Activated T-helper 1 cell treated with anti-CD3 and anti-CD28 coated beads, Interleukin-2, amount 50 U/mL, for 16 hours (primary cell): ENCODE results near the gene GUCY2D.
"Not testable (repeated sequence)": the region's sequence is repeated elsewhere in the genome, so short reads cannot be mapped to it uniquely, and the experiment has no call there.

ENCODE experiments used
- DNase-seq, 2 donors: peaks; one replicate each; pipeline ENCODE4 v3.0.0-alpha.2; 2020; ENCODE audit warnings: low read depth in 1 of 2, low spot score in 1 of 2

Gene GUCY2D

DNA sequence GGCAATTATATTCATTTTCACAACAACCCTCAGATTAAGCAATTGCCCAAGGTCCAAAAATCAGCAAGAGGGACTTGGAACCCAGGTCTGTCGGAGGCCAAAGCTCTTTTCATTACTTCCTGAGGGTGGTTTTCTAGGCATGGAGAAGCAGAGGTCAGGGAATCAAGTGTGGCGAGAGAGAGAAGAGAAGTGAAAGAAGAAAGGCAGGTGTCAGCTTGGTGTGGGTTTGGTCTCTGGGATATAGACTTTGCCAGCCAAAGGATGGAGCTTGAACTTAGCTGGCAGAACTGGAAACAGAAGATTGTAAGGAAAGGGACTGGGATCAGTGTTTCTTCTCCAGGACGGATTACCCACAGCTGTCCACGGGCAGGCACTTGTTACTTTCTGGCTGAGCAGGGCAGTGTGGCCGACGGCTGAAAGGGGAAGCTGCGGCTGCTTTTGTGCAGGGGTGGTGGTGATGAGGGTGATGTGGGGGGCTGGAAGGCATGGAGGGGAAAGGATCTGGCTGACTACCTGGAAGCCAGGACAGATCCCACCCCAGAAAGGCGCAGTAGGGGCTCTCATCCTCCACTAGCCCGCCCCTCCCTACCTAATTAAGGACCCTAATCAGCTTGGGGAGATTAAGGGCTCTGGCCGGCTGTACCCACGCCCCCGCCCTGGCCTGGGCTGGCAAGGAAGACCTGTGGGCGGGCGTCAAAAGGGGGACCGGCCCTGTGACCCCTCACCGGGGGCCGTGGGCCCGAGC is at the start of gene GUCY2D:
TSS of gene GUCY2D (plus strand) at position 640 of the 745 bp plus-strand sequence. CDS start 433 bp downstream, outside the sequence.
- DNase-seq = no peak

DNA sequence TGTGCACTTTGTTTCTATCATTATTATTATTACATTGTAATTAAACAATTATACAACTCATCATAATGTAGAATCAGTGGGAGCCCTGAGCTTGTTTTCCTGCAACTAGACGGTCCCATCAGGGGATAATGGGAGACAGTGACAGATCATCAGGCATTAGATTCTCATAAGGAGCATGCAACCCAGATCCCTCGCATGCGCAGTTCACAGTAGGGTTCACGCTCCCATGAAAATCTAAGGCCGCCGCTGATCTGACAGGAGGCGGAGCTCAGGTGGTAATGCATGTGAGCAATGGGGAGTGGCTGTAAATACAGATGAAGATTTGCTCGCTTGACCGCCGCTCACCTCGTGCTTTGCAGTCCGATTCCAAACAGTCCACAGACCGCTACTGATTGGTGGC is 49.1 kb upstream of the GUCY2D start:
- DNase-seq = not testable (repeated sequence)

DNA sequence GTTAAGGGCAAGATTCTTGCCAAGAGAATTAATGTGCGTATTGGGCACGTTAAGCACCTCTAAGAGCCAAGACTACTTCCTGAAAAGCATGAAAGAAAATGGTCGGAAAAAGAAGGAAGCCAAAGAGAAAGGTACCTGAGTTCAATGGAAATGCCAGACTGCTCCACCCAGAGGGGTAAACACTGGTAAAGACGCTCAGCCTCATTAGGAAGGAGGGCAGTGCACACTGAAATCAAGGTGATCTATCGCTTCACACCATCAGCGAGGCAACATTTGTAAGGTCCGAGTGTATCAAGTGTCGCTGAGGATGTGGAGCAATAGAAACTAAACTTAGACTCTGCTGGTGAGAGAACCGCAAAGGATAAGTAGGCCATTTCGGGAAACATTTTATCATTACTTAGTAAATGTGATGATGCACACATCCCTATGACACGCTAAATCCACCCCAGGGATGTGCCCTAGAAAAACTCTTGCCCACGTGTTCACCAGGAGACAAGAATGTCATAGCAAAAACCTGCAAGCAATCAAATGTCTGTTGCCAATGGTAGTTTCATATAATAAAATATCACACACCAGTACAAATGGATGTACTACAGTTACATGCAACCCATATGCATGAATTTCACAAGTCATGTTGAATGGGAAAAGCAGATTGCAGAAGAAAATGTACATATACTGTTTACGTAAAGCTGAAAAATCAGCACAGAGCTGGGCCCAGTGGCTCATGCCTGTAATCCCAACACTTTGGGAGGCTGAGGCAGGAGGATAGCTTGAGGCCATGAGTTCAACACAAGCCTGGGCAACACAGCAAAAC is 46.8 kb upstream of the GUCY2D start:
- no peak for DNase-seq

GRCh38 chr17:7956228-7956965 is 46.0 kb upstream of the GUCY2D start:
- no peak for DNase-seq

DNA sequence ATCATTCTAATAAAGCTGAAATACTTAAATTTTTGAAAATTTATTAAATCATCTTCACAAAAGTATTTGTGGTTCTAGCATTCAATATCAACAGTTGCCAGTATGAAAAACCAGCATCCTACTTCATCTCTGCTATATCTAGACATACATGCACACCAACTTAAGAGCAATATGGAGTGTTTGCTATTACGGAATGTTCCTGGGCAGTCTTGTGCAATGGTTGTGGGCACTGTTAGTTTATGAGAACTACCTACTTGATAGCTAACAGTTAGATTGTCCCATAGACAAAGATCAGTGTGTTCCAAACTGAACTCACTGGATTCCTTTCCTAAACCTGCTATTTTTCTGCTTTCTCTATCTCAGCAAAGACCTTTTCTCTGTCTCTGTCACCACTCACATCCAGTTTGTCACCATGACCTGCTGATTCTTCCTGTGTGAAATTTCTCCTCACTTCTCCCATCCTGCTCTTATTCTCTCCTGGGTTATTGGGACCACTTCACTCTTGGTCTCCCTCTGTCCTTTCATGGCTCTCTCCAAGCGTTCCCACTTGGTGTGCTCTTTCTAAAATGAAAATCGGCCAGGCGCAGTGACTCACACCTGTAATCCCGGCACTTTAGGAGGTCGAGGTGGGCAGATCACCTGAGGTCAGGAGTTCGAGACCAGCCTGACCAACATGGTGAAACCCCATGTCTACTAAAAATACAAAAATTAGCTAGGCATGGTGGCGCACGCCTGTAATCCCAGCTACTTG is 42.7 kb upstream of the GUCY2D start:
- DNase-seq = no peak

- DNase-seq = no peak
These were observed 41.0 kb upstream of the GUCY2D start for GRCh38 chr17:7961421-7961820.

- DNase-seq = no peak
These were observed 34.7 kb upstream of the GUCY2D start for GRCh38 chr17:7967751-7968150.

DNA sequence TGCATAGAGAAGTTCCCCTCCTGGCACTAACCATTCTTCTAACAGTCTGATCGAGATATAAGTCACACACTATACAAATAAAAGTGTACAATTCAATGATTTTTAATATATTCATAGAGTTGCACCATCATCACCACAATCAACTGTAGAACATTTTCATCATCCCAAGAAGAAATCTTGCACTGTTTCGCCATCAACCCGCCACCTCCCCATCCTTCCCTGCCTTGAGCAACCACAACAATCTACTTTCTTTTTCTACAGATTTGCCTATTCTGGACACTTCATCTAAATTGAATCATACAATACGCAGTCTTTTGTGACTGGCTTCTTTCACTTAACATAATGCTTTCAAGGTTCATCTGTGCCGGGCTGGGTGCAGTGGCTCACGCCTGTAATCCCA is 33.0 kb upstream of the GUCY2D start:
- DNase-seq = no peak

GRCh38 chr17:7971651-7972050 is 30.8 kb upstream of the GUCY2D start:
- DNase-seq = no peak

GRCh38 chr17:7972131-7972785 is 30.2 kb upstream of the GUCY2D start:
- no peak for DNase-seq

GRCh38 chr17:7974638-7975131 is 27.7 kb upstream of the GUCY2D start:
- no peak for DNase-seq

GRCh38 chr17:7977039-7977438 is 25.4 kb upstream of the GUCY2D start:
- DNase-seq = no peak

- no peak for DNase-seq
These were observed 24.6 kb upstream of the GUCY2D start for GRCh38 chr17:7977805-7978204.

GRCh38 chr17:7982173-7982572 is 20.2 kb upstream of the GUCY2D start:
- DNase-seq = no peak

- DNase-seq = no peak
These were observed 19.7 kb upstream of the GUCY2D start for GRCh38 chr17:7982666-7983065.

DNA sequence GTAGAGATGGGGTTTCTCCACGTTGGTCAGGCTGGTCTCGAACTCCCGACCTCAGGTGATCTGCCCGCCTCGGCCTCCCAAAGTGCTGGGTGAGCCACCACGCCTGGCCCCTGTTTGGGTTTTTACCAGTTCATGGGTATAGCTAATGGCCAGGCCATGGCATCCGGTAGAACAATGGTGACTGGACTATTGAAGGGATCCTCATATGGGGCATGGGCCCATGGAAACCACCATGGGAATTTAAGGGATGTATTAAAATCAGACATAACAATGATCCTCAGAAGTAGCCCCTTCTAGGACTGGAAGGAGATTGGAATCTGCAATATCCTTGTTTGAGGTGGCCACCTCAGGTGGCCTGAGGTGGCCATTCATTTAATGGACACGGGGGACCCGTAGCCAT is 17.5 kb upstream of the GUCY2D start:
- no peak for DNase-seq

GRCh38 chr17:7987112-7987893 is 15.1 kb upstream of the GUCY2D start:
- no peak for DNase-seq

GRCh38 chr17:7988750-7989178 is 13.7 kb upstream of the GUCY2D start:
- DNase-seq = no peak
